ENCODE results near the gene FAM78A. TPM values are rescaled to one million over a fixed set of nuclear protein-coding genes. Genes with fewer than 3 reads are reported as not detected.

The FAM78A gene
- total RNA-seq, 1 donor from 2014 or later = 14.6 TPM

DNA sequence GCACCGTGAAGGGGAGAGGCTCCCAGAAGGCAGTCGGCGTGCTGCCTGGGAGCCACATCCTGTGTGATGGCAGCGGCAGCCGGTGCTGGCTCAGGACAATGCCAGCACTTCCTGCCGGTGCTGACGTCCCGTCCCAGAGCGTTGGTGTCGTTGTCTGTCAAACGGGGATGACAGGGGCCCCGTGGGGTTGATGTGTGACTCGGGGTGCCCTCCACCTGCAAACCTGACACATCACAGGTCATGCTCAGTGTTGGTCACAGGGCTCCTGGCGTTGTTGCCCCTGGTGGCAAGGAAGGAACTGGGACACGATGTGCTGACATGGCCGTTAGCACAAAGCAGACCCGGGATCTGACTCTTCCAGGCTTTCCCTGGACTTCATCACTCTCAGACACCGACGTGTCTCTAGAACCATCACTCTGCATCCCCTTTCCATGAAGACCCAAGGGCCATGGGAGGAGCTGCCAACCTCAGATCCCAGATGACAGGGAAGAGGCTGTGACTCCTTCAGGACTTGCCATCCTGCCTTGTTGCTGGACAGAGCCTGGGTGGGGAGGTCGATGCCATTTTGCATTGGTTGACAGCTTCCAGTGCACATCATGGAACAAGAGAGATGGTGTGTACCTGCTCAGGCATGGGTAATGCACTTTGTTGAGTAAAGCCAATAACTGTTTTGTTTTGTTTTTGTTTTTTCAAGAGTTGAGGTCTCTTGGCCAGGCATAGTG is 34.7 kb upstream of the FAM78A start:
- Histone ChIP-seq H3K4me3 (ENCODE audit: low read length in 3 of 3) (peak overlapping the region in 2 of 3 donors; percentile 3 to 49), H3K27ac (ENCODE audit: low read depth, low read length) (peak overlapping the region; percentile 58), H3K4me1 (ENCODE audit: control insufficient read depth in 3 of 3, insufficient read depth in 3 of 3, low read length in 3 of 3) (peaks cover 14 to 44% (median 28%) of the 10 kb centered on the region in 3 donors), H3K27me3 (ENCODE audit: control insufficient read depth in 3 of 3, insufficient read depth in 3 of 3, low read length in 3 of 3) (no peaks in the 10 kb centered on the region), H3K9ac (ENCODE audit: low read depth in 1 of 3, low read length in 3 of 3) (peak overlapping the region in 2 of 3 donors; percentile 33 to 34), H3K36me3 (ENCODE audit: control insufficient read depth in 3 of 3, insufficient read depth in 3 of 3, low read length in 3 of 3) (peaks cover 0 to 1% (median 0%) of the 10 kb centered on the region in 3 donors), H3K9me3 (ENCODE audit: control insufficient read depth in 3 of 3, low read length in 3 of 3) (no peaks in the 10 kb centered on the region)

- peaks cover under 1 to 2% (median 1%) of the 10 kb centered on the region in 3 donors for H3K36me3 ChIP-seq (ENCODE audit: control insufficient read depth in 3 of 3, insufficient read depth in 3 of 3, low read length in 3 of 3)
- no peak overlapping the region for H3K27ac ChIP-seq (ENCODE audit: low read depth, low read length)
- no peaks in the 10 kb centered on the region for H3K9me3 ChIP-seq (ENCODE audit: control insufficient read depth in 3 of 3, low read length in 3 of 3)
- no peak overlapping the region for H3K4me3 ChIP-seq (ENCODE audit: low read length in 3 of 3)
- H3K9ac ChIP-seq (ENCODE audit: low read depth in 1 of 3, low read length in 3 of 3) = peak overlapping the region in 1 of 3 donors; percentile 25
- H3K4me1 ChIP-seq (ENCODE audit: control insufficient read depth in 3 of 3, insufficient read depth in 3 of 3, low read length in 3 of 3) = peaks cover 14 to 44% (median 27%) of the 10 kb centered on the region in 3 donors
- no peaks in the 10 kb centered on the region for H3K27me3 ChIP-seq (ENCODE audit: control insufficient read depth in 3 of 3, insufficient read depth in 3 of 3, low read length in 3 of 3)
Observed at GRCh38 chr9:131309530-131310276, 33.4 kb upstream of the FAM78A start.

DNA sequence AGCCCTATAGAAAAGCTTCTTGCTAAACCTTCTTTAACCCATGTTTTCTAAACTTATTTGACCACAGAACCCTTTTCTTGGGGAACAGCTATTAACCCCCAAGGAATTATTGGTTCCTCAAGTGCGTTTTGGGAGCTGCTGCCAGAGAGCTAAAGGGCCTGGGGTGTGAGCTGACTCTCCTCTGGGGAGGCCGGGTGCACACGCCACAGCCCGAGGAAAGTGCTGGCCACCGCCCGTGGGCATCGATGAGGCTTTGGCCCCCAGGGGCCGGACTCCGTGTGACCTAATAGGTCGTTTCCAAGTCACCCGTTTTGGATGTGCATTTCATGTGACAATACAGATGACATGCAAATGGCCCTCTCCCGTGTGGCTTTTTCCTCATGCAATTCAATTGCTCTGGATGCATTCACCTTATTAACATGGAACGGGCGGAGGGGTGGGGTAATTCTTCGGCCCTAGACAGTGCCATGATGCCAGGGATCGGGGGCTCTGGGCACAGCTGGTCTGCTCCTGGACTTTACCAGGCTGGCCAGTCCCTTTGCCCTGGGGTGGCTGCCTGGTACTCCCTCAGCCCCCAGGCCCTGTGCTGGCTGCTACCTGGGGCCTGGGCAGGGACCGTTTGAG is 32.7 kb upstream of the FAM78A start:
- Histone ChIP-seq H3K9me3 (ENCODE audit: control insufficient read depth in 3 of 3, low read length in 3 of 3) (no peaks in the 10 kb centered on the region), H3K4me1 (ENCODE audit: control insufficient read depth in 3 of 3, insufficient read depth in 3 of 3, low read length in 3 of 3) (peaks cover 14 to 48% (median 29%) of the 10 kb centered on the region in 3 donors), H3K27me3 (ENCODE audit: control insufficient read depth in 3 of 3, insufficient read depth in 3 of 3, low read length in 3 of 3) (no peaks in the 10 kb centered on the region), H3K27ac (ENCODE audit: low read depth, low read length) (peak overlapping the region; percentile 44), H3K36me3 (ENCODE audit: control insufficient read depth in 3 of 3, insufficient read depth in 3 of 3, low read length in 3 of 3) (peaks cover 1 to 4% (median 2%) of the 10 kb centered on the region in 3 donors), H3K4me3 (ENCODE audit: low read length in 3 of 3) (no peak overlapping the region), H3K9ac (ENCODE audit: low read depth in 1 of 3, low read length in 3 of 3) (no peak overlapping the region)

DNA sequence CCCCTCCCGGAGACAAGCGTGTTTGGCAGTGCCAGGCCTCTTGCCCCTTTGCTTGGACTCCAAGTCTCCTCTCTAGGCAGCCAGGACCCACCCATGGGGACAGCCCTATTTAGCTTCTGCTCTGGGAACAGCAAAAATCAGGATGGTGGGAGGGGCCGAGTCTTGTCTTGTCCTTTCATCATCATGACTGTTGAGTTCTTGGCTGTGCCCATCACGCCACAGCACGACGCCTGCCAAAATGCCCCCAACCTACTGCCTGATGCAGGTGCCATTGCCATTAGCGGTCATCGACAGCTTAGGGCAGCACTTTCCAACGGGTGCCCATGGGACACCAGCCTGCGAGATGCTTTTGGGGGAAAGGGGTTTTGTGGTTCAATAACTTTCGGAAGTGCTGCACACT is 32.1 kb upstream of the FAM78A start:
- no peaks in the 10 kb centered on the region for H3K9me3 ChIP-seq (ENCODE audit: control insufficient read depth in 3 of 3, low read length in 3 of 3)
- H3K27me3 ChIP-seq (ENCODE audit: control insufficient read depth in 3 of 3, insufficient read depth in 3 of 3, low read length in 3 of 3) = no peaks in the 10 kb centered on the region
- peaks cover 20 to 54% (median 35%) of the 10 kb centered on the region in 3 donors for H3K4me1 ChIP-seq (ENCODE audit: control insufficient read depth in 3 of 3, insufficient read depth in 3 of 3, low read length in 3 of 3)
- H3K27ac ChIP-seq (ENCODE audit: low read depth, low read length) = peak overlapping the region; percentile 44
- peaks cover 4 to 6% (median 4%) of the 10 kb centered on the region in 3 donors for H3K36me3 ChIP-seq (ENCODE audit: control insufficient read depth in 3 of 3, insufficient read depth in 3 of 3, low read length in 3 of 3)
- H3K4me3 ChIP-seq (ENCODE audit: low read length in 3 of 3) = no peak overlapping the region
- no peak overlapping the region for H3K9ac ChIP-seq (ENCODE audit: low read depth in 1 of 3, low read length in 3 of 3)

- Histone ChIP-seq H3K27me3 (ENCODE audit: control insufficient read depth in 3 of 3, insufficient read depth in 3 of 3, low read length in 3 of 3) (no peaks in the 10 kb centered on the region), H3K36me3 (ENCODE audit: control insufficient read depth in 3 of 3, insufficient read depth in 3 of 3, low read length in 3 of 3) (peaks cover 4 to 6% (median 4%) of the 10 kb centered on the region in 3 donors), H3K9ac (ENCODE audit: low read depth in 1 of 3, low read length in 3 of 3) (no peak overlapping the region), H3K9me3 (ENCODE audit: control insufficient read depth in 3 of 3, low read length in 3 of 3) (no peaks in the 10 kb centered on the region), H3K4me1 (ENCODE audit: control insufficient read depth in 3 of 3, insufficient read depth in 3 of 3, low read length in 3 of 3) (peaks cover 21 to 54% (median 34%) of the 10 kb centered on the region in 3 donors), H3K27ac (ENCODE audit: low read depth, low read length) (peak overlapping the region; percentile 44), H3K4me3 (ENCODE audit: low read length in 3 of 3) (no peak overlapping the region)
Observed at GRCh38 chr9:131307974-131308373, 31.7 kb upstream of the FAM78A start.

- Histone ChIP-seq H3K9me3 (ENCODE audit: control insufficient read depth in 3 of 3, low read length in 3 of 3) (no peaks in the 10 kb centered on the region), H3K9ac (ENCODE audit: low read depth in 1 of 3, low read length in 3 of 3) (no peak overlapping the region), H3K36me3 (ENCODE audit: control insufficient read depth in 3 of 3, insufficient read depth in 3 of 3, low read length in 3 of 3) (peaks cover 4 to 6% (median 4%) of the 10 kb centered on the region in 3 donors), H3K4me3 (ENCODE audit: low read length in 3 of 3) (no peak overlapping the region), H3K27ac (ENCODE audit: low read depth, low read length) (no peak overlapping the region), H3K27me3 (ENCODE audit: control insufficient read depth in 3 of 3, insufficient read depth in 3 of 3, low read length in 3 of 3) (no peaks in the 10 kb centered on the region), H3K4me1 (ENCODE audit: control insufficient read depth in 3 of 3, insufficient read depth in 3 of 3, low read length in 3 of 3) (peaks cover 24 to 59% (median 43%) of the 10 kb centered on the region in 3 donors)
Observed at GRCh38 chr9:131306397-131307004, 30.2 kb upstream of the FAM78A start.

GRCh38 chr9:131304676-131305355 is 28.5 kb upstream of the FAM78A start:
- peaks cover 4 to 6% (median 4%) of the 10 kb centered on the region in 3 donors for H3K36me3 ChIP-seq (ENCODE audit: control insufficient read depth in 3 of 3, insufficient read depth in 3 of 3, low read length in 3 of 3)

GRCh38 chr9:131303381-131304321 is 27.3 kb upstream of the FAM78A start:
- Histone ChIP-seq H3K9ac (ENCODE audit: low read depth in 1 of 3, low read length in 3 of 3) (peak overlapping the region in 1 of 3 donors; percentile 60), H3K4me3 (ENCODE audit: low read length in 3 of 3) (no peak overlapping the region), H3K9me3 (ENCODE audit: control insufficient read depth in 3 of 3, low read length in 3 of 3) (no peaks in the 10 kb centered on the region), H3K27ac (ENCODE audit: low read depth, low read length) (peak overlapping the region; percentile 40), H3K36me3 (ENCODE audit: control insufficient read depth in 3 of 3, insufficient read depth in 3 of 3, low read length in 3 of 3) (peaks cover 4 to 6% (median 4%) of the 10 kb centered on the region in 3 donors), H3K4me1 (ENCODE audit: control insufficient read depth in 3 of 3, insufficient read depth in 3 of 3, low read length in 3 of 3) (peaks cover 35 to 63% (median 51%) of the 10 kb centered on the region in 3 donors), H3K27me3 (ENCODE audit: control insufficient read depth in 3 of 3, insufficient read depth in 3 of 3, low read length in 3 of 3) (no peaks in the 10 kb centered on the region)

More at GRCh38 chr9:131304676-131305355, 28.5 kb upstream of the FAM78A start:
- Histone ChIP-seq H3K4me3 (ENCODE audit: low read length in 3 of 3) (no peak overlapping the region), H3K4me1 (ENCODE audit: control insufficient read depth in 3 of 3, insufficient read depth in 3 of 3, low read length in 3 of 3) (peaks cover 24 to 62% (median 44%) of the 10 kb centered on the region in 3 donors), H3K9ac (ENCODE audit: low read depth in 1 of 3, low read length in 3 of 3) (peak overlapping the region in 1 of 3 donors; percentile 16), H3K27ac (ENCODE audit: low read depth, low read length) (peak overlapping the region; percentile 40), H3K27me3 (ENCODE audit: control insufficient read depth in 3 of 3, insufficient read depth in 3 of 3, low read length in 3 of 3) (no peaks in the 10 kb centered on the region), H3K9me3 (ENCODE audit: control insufficient read depth in 3 of 3, low read length in 3 of 3) (no peaks in the 10 kb centered on the region)
